Body of pancreas (tissue), 4 donors: ENCODE measurements around the gene YIF1A. TPM values are rescaled to one million over a fixed set of nuclear protein-coding genes. Genes with fewer than 3 reads are reported as not detected.

Experiments used
- ATAC-seq: fragments of 150-250 bp; one replicate; pipeline ENCODE4 v1.9.1; 2016
- DNase-seq, 4 donors: peaks; one replicate each; pipeline ENCODE4 v3.0.0-alpha.2; 2019
- H3K27ac ChIP-seq, 4 donors: fragments of 200-600 bp; sonication (generic); 1 replicate in 3 of 4; 2 replicates in 1 of 4; pipeline versions ENCODE4 v1.5.1 to v1.6.1; 2016 to 2019; ENCODE audit warnings: mild to moderate bottlenecking in 1 of 4, mixed read lengths in 1 of 4, moderate library complexity in 1 of 4
- H3K27me3 ChIP-seq, 2 donors: fragments of 200-600 bp; sonication (generic); one replicate each; pipeline ENCODE4 v1.6.0; 2016; ENCODE audit warnings: mild to moderate bottlenecking in 1 of 2
- H3K36me3 ChIP-seq, 2 donors: fragments of 200-600 bp; sonication (generic); replicated peaks in 1 of 2; 2 replicates each; pipeline ENCODE4 v1.5.1; 2016; ENCODE audit warnings: low read depth in 2 of 2; ENCODE audit not compliant: insufficient read depth in 1 of 2
- H3K4me1 ChIP-seq: fragments of 200-600 bp; sonication (generic); one replicate; pipeline ENCODE4 v1.6.0; 2016
- H3K4me3 ChIP-seq, 2 donors: fragments of 200-600 bp; sonication (generic); 1 replicate in 1 of 2; 2 replicates in 1 of 2; pipeline ENCODE4 v1.5.1; 2016 to 2019
- H3K9me3 ChIP-seq, 3 donors: fragments of 200-600 bp; sonication (generic); 1 replicate in 2 of 3; 2 replicates in 1 of 3; pipeline ENCODE4 v1.5.1; 2016
- POLR2A ChIP-seq, 3 donors: fragments of 450-650 bp; IDR thresholded peaks; one replicate each; pipeline ENCODE4 v1.6.1; 2016; ENCODE audit warnings: antibody characterized with exemption in 3 of 3, mild to moderate bottlenecking in 2 of 3
- WGBS, 2 donors: methylation state at CpG; one replicate each; pipeline ENCODE4 v1.1.5; 2017; 5-methylcytosine and 5-hydroxymethylcytosine counted together
- intact Hi-C: fragments of 100-400 bp; cut with DNase I; formaldehyde crosslinking; loops from one replicate; pipeline ENCODE4 v1.15.1; 2023
- total RNA-seq, 2 donors: library from RNA; depleted of rRNA; stranded (reverse); fragments of >200 nt; gene quantifications; one replicate each; pipeline ENCODE4 v1.1.0, GENCODE V29; 2016
- TF ChIP-seq, protein P1 (sequence below), 7 experiments: fragments of 450-650 bp in 4 of 7; fragments of 200-600 bp in 3 of 7; sonication (generic) in 3 of 7; IDR thresholded peaks; one replicate each; pipeline ENCODE4 v1.5.1; 2016 to 2019; ENCODE audit warnings: antibody characterized with exemption in 7 of 7

YIF1A gene
- total RNA-seq, 2 donors from 2014 or later: 63.6 to 91.6 TPM

DNA sequence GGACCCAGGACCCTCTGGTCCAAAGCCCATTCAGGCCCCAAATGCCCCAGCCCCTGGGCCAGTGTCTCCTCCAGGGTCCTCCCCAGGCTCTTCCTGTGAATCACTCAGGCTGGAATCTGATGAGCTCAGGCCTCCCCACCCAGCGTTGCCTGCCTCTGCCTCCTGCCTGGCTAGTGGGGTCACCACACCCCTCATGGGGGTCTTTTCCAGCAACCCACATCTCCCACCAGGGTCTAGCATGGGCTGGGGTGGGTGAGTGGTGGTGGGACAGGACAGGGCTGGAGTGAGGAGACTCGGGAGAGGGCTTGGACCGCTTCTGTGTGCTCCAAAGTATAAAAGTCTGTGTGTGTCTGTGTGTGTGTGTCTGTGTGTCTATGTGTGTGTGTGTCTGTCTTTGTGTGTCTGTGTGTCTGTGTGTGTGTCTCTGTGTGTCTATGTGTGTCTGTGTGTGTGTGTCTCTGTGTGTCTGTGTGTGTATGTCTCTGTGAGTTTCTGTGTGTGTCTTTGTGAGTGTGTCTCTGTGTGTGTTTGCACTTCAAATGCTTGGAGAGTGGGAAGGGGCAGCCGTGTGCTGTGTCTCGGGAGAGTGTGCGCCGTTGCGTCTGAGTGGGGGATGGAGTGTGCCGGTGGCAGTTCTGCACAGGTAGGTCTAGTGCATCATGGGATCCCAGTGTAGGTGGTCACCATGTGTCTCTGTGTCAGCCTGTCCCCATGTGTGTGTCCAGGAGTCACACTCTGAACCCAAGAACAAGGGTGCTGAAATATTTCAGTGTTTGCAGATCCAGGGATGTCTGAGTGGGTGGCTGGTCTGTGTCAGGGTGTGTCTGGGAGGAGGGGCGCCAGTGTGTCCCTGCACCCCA, 38.5 kb upstream of the YIF1A start:
- intact Hi-C loops: no loop called here
- no peaks in the 10 kb centered on the region for H3K27me3 ChIP-seq
- H3K36me3 ChIP-seq: no peaks in the 10 kb centered on the region
- DNase-seq (no peak), ATAC-seq (no peak)
- WGBS, 2 donors: 68 to 84% methylated on average over 8 of the region's 10 CpGs
- no peaks in the 10 kb centered on the region for H3K9me3 ChIP-seq
- H3K4me3 ChIP-seq: no peak overlapping the region
- H3K4me1 ChIP-seq: peaks cover 11% of the 10 kb centered on the region
- H3K27ac ChIP-seq: peak overlapping the region in 2 of 4 donors; percentile 2 to 9
- no peak for TF ChIP-seq POLR2A (IDR thresholded peaks at IDR 0.05)
- TF ChIP-seq, protein P1, sequence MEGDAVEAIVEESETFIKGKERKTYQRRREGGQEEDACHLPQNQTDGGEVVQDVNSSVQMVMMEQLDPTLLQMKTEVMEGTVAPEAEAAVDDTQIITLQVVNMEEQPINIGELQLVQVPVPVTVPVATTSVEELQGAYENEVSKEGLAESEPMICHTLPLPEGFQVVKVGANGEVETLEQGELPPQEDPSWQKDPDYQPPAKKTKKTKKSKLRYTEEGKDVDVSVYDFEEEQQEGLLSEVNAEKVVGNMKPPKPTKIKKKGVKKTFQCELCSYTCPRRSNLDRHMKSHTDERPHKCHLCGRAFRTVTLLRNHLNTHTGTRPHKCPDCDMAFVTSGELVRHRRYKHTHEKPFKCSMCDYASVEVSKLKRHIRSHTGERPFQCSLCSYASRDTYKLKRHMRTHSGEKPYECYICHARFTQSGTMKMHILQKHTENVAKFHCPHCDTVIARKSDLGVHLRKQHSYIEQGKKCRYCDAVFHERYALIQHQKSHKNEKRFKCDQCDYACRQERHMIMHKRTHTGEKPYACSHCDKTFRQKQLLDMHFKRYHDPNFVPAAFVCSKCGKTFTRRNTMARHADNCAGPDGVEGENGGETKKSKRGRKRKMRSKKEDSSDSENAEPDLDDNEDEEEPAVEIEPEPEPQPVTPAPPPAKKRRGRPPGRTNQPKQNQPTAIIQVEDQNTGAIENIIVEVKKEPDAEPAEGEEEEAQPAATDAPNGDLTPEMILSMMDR (IDR thresholded peaks at IDR 0.05): no peak

GRCh38 chr11:66326261-66327111, 37.5 kb upstream of the YIF1A start:
- intact Hi-C loops: no loop called here
- no peak for TF ChIP-seq POLR2A (IDR thresholded peaks at IDR 0.05)
- TF ChIP-seq, protein P1 (IDR thresholded peaks at IDR 0.05): no peak
- no peaks in the 10 kb centered on the region for H3K9me3 ChIP-seq
- DNase-seq (no peak), ATAC-seq (no peak)
- no peaks in the 10 kb centered on the region for H3K27me3 ChIP-seq
- peaks cover 11% of the 10 kb centered on the region for H3K4me1 ChIP-seq
- WGBS, 2 donors: 52 to 62% methylated on average over 9 to 21 of the region's 21 CpGs
- H3K4me3 ChIP-seq: no peak overlapping the region
- H3K27ac ChIP-seq: peak overlapping the region in 1 of 4 donors; percentile 43
- no peaks in the 10 kb centered on the region for H3K36me3 ChIP-seq

DNA sequence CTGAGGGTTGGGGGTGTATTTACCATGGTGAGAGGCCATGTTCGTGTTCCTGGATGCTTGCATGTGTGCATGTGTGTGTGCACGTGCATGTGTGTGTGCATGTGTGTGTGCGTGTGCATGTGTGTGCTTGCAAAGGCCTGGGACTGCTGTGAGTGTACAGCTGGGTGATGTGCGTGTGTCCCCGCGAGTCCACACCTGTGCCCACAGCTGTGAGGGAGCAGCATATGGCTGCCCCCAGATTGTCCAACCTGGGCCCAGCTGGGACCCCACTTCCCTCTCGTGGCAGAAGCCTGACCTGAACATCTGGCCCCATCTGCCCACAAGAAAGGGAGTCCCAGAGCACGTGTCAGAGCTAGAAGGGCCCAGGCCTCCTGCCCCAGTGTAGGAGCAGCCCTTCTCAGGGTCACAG, 36.3 kb upstream of the YIF1A start:
- 71 to 79% methylated on average over 7 of the region's 8 CpGs for WGBS, 2 donors
- intact Hi-C loops: no loop called here
- Histone ChIP-seq H3K36me3 (no peaks in the 10 kb centered on the region), H3K4me1 (peaks cover 11% of the 10 kb centered on the region), H3K27ac (peak overlapping the region in 1 of 4 donors; percentile 43), H3K27me3 (no peaks in the 10 kb centered on the region), H3K9me3 (no peaks in the 10 kb centered on the region), H3K4me3 (no peak overlapping the region)
- DNase-seq (no peak), ATAC-seq (no peak)
- TF ChIP-seq POLR2A (IDR thresholded peaks at IDR 0.05): no peak
- TF ChIP-seq, protein P1 (IDR thresholded peaks at IDR 0.05): no peak

- ATAC-seq (no peak), DNase-seq (no peak)
- WGBS, 2 donors: 59 to 67% methylated on average over 9 to 10 of the region's 10 CpGs
- TF ChIP-seq, protein P1 (IDR thresholded peaks at IDR 0.05): no peak
- TF ChIP-seq POLR2A (IDR thresholded peaks at IDR 0.05): no peak
- peaks cover 11% of the 10 kb centered on the region for H3K4me1 ChIP-seq
- no peaks in the 10 kb centered on the region for H3K9me3 ChIP-seq
- no peak overlapping the region for H3K4me3 ChIP-seq
- intact Hi-C loops: no loop called here
- no peak overlapping the region for H3K27ac ChIP-seq
- H3K36me3 ChIP-seq: no peaks in the 10 kb centered on the region
- H3K27me3 ChIP-seq: no peaks in the 10 kb centered on the region
Measured at GRCh38 chr11:66324664-66325063, 35.7 kb upstream of the YIF1A start.
